Measurements from ENCODE around the gene MFNG.
A peak's percentile ranks its signal among the peaks of the same experiment; 100 is the strongest.

The MFNG gene

GRCh38 chr22:37493979-37494378, 7.8 kb upstream of the MFNG start:
- no peak for TF ChIP-seq CTCF (IDR thresholded peaks at IDR 0.05; ENCODE audit: insufficient read depth, low read depth, low read length, missing control alignments)
- no peak overlapping the region for H3K4me3 ChIP-seq (ENCODE audit: low read length)
- DNase-seq (ENCODE audit: low read depth), result no peak

- peak; percentile 48 for TF ChIP-seq CTCF (IDR thresholded peaks at IDR 0.05; ENCODE audit: insufficient read depth, low read depth, low read length, missing control alignments)
- H3K4me3 ChIP-seq (ENCODE audit: low read length), result no peak overlapping the region
- peak; percentile 49 for DNase-seq (ENCODE audit: low read depth)
Observed at GRCh38 chr22:37492428-37493344, 6.5 kb upstream of the MFNG start.

GRCh38 chr22:37491559-37492427, 5.6 kb upstream of the MFNG start:
- TF ChIP-seq CTCF (IDR thresholded peaks at IDR 0.05; ENCODE audit: insufficient read depth, low read depth, low read length, missing control alignments), result no peak
- no peak overlapping the region for H3K4me3 ChIP-seq (ENCODE audit: low read length)
- DNase-seq (ENCODE audit: low read depth), result peak; percentile 18

- no peak overlapping the region for H3K4me3 ChIP-seq (ENCODE audit: low read length)
- no peak for DNase-seq (ENCODE audit: low read depth)
- TF ChIP-seq CTCF (IDR thresholded peaks at IDR 0.05; ENCODE audit: insufficient read depth, low read depth, low read length, missing control alignments), result no peak
Observed at GRCh38 chr22:37491106-37491505, 4.9 kb upstream of the MFNG start.

GRCh38 chr22:37489983-37490382, 3.8 kb upstream of the MFNG start:
- no peak for TF ChIP-seq CTCF (IDR thresholded peaks at IDR 0.05; ENCODE audit: insufficient read depth, low read depth, low read length, missing control alignments)
- no peak overlapping the region for H3K4me3 ChIP-seq (ENCODE audit: low read length)
- no peak for DNase-seq (ENCODE audit: low read depth)

- DNase-seq (ENCODE audit: low read depth), result no peak
- H3K4me3 ChIP-seq (ENCODE audit: low read length), result no peak overlapping the region
- no peak for TF ChIP-seq CTCF (IDR thresholded peaks at IDR 0.05; ENCODE audit: insufficient read depth, low read depth, low read length, missing control alignments)
Observed at GRCh38 chr22:37488337-37489135, 2.4 kb upstream of the MFNG start.
